Measurements from ENCODE around the gene PEX11B. TPM values are rescaled to one million over a fixed set of nuclear protein-coding genes. Genes with fewer than 3 reads are reported as not detected.

PEX11B gene
- total RNA-seq, 1 experiment from 2014 or later, result 19.7 TPM

DNA sequence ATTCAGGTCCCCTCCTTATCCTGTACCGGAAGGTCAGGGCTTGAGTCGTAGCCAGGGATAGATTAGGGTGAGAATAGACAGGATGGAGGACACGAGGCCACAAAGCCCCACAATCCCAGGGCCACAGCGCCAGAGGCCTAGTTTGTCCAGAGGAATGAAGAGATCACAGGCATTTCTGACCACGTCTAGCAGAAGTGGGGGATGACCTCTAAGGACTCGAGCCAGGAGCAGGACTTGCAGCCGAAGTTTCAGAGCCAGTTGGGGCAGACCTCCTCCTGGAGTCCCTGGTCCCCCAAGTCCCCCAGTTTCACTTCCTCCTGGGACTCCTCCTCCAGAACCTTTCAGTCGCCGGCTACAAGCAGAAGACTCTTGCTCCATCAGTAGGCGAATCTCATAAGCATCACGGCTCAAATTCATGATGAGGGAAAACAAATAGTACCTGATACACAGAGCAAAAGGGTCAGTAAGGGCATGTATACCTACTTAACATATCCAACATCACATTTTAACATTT, 6.3 kb downstream of the PEX11B start:
- intact Hi-C loops (cut with micrococcal nuclease; ENCODE audit: unreplicated experiment), result no loop called here
- POLR2A ChIA-PET (ENCODE audit: unreplicated experiment), result no interaction called here
- CTCF ChIA-PET, result interaction anchor here (0.7 kb wide), 1 partner anchor 67 kb away, joined by 9 read pairs; the partner anchor contains the start of gene NUDT17

DNA sequence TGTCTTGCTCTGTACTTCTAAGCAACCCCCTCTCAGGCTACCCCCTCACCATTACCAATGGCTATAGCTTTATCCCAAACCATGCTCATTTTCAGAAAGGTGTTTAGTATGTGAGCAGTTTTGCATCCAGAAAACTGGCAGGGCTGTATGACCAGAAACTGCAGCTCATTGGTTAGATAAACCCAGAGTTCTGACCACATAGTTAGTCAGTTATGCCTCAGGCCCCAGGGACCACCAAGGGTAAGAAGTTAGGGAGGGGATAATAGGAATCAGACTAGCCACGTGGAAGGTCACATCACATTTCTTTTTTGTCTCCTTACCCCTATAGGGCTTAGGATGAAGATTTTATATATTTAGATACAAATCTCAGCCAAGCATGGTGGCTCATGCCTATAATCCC, 9.9 kb downstream of the PEX11B start:
- no TSS peak for BruUV-seq (replicated peaks)
- CTCF ChIA-PET, result interaction anchor here (0.6 to 3.9 kb wide), 3 partner anchors 17 to 130 kb away, joined by 4 to 24 read pairs (median 12); partner anchors contain the start of gene NUDT17

More for the DNA sequence above, 6.3 kb downstream of the PEX11B start:
- Histone ChIP-seq H3K9me2 (ENCODE audit: insufficient read depth) (no peaks in the 10 kb centered on the region), H3K27me3 (ENCODE audit: insufficient read depth, low read depth) (no peaks in the 10 kb centered on the region), H3K4me1 (replicated peaks; ENCODE audit: insufficient read depth) (peaks cover 5% of the 10 kb centered on the region; the same call in 1 of the 2 replicates), H2AFZ (no peak overlapping the region), H3F3A (ENCODE audit: insufficient read depth, low read depth) (peaks cover 6% of the 10 kb centered on the region; the same call in 1 of the 2 replicates), H3K79me2 (ENCODE audit: low read depth) (no peaks in the 10 kb centered on the region), H3K4me3 (no peak overlapping the region), H3K4me2 (no peak overlapping the region), H3K36me3 (ENCODE audit: low read depth) (peaks cover 15% of the 10 kb centered on the region; the same call in 1 of the 2 replicates), H3K27ac (no peak overlapping the region), H3K9me3 (ENCODE audit: insufficient read depth, low read depth) (no peaks in the 10 kb centered on the region), H4K20me1 (ENCODE audit: insufficient read depth) (no peaks in the 10 kb centered on the region)
- TF ChIP-seq EZH2 (IDR thresholded peaks at IDR 0.05; ENCODE audit: low read depth), result no peak
- TF ChIP-seq, protein P1, sequence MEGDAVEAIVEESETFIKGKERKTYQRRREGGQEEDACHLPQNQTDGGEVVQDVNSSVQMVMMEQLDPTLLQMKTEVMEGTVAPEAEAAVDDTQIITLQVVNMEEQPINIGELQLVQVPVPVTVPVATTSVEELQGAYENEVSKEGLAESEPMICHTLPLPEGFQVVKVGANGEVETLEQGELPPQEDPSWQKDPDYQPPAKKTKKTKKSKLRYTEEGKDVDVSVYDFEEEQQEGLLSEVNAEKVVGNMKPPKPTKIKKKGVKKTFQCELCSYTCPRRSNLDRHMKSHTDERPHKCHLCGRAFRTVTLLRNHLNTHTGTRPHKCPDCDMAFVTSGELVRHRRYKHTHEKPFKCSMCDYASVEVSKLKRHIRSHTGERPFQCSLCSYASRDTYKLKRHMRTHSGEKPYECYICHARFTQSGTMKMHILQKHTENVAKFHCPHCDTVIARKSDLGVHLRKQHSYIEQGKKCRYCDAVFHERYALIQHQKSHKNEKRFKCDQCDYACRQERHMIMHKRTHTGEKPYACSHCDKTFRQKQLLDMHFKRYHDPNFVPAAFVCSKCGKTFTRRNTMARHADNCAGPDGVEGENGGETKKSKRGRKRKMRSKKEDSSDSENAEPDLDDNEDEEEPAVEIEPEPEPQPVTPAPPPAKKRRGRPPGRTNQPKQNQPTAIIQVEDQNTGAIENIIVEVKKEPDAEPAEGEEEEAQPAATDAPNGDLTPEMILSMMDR (conservative IDR thresholded peaks at IDR 0.05), result no peak
- BruUV-seq (replicated peaks), result no TSS peak
- no peak for DNase-seq

DNA sequence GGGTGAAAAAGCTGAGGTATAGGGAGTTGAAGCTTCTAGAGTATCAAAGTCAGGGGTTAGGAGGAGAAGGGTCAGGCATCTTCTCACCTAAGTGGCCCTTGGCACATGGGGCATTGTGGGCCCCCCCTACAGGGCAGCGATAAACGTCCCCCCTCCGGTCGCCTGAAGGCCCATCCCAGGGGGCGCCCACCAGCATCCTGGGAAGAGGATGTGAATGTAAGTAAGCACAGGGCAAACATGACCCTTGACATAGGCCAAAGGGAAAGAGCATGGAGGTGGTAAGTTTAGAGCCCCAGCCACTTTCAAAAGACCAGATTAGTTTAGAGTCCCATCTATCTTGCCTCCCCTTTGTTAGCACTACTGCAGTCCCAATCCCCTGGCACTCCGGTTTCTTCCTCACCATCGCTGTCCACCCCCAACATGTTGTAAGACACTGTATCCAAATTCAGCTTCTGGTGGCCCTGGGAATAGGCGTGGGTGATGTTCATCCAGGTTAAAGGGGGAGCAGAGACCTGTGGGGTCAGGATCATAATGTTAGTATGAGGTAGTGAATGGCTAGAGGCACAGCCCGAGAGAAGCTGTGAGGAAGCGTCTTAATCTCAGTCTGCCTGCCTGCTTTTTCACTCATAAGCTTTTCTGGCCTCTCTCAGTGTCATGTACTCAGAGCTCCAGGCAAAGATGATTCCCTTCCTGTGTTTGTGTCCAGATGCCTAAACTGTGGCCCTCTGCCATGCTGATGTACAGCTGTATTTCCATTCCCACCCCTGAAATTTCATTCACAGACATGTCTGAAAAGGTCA, 11.4 kb downstream of the PEX11B start:
- no peaks in the 10 kb centered on the region for H3K9me2 ChIP-seq (ENCODE audit: insufficient read depth)
- ChIA-PET POLR2A (ENCODE audit: unreplicated experiment) (no interaction called here), CTCF (interaction anchor here (0.6 kb wide), 2 partner anchors 10 to 11 kb away, joined by 5 to 8 read pairs; no protein-coding TSS in a partner anchor)
- H3K4me3 ChIP-seq, result no peak overlapping the region
- no peaks in the 10 kb centered on the region for H3K79me2 ChIP-seq (ENCODE audit: low read depth)
- no peak overlapping the region for H3K27ac ChIP-seq
- DNase-seq, result no peak
- intact Hi-C loops (cut with micrococcal nuclease; ENCODE audit: unreplicated experiment), result no loop called here
- no peak overlapping the region for H2AFZ ChIP-seq
- 0 out of 2 replicates have a peak, but pooled peaks cover 3% of the 10 kb centered on the region for H3K4me1 ChIP-seq (replicated peaks; ENCODE audit: insufficient read depth)
- no peaks in the 10 kb centered on the region for H4K20me1 ChIP-seq (ENCODE audit: insufficient read depth)
- H3K4me2 ChIP-seq, result no peak overlapping the region
- no peak for TF ChIP-seq EZH2 (IDR thresholded peaks at IDR 0.05; ENCODE audit: low read depth)
- TF ChIP-seq, protein P1 (conservative IDR thresholded peaks at IDR 0.05), result no peak
- H3K9me3 ChIP-seq (ENCODE audit: insufficient read depth, low read depth), result no peaks in the 10 kb centered on the region
- BruUV-seq (replicated peaks), result no TSS peak
- no peaks in the 10 kb centered on the region; the same call in 1 of the 2 replicates for H3F3A ChIP-seq (ENCODE audit: insufficient read depth, low read depth)
- H3K27me3 ChIP-seq (ENCODE audit: insufficient read depth, low read depth), result no peaks in the 10 kb centered on the region
- H3K36me3 ChIP-seq (ENCODE audit: low read depth), result peaks cover 7% of the 10 kb centered on the region; the same call in 1 of the 2 replicates

More for the DNA sequence above, 9.9 kb downstream of the PEX11B start:
- Histone ChIP-seq H2AFZ (no peak overlapping the region), H3F3A (ENCODE audit: insufficient read depth, low read depth) (no peaks in the 10 kb centered on the region; the same call in 1 of the 2 replicates), H3K27ac (no peak overlapping the region), H3K4me1 (replicated peaks; ENCODE audit: insufficient read depth) (0 out of 2 replicates have a peak, but pooled peaks cover 3% of the 10 kb centered on the region), H3K4me3 (no peak overlapping the region), H4K20me1 (ENCODE audit: insufficient read depth) (no peaks in the 10 kb centered on the region), H3K9me2 (ENCODE audit: insufficient read depth) (no peaks in the 10 kb centered on the region), H3K27me3 (ENCODE audit: insufficient read depth, low read depth) (no peaks in the 10 kb centered on the region), H3K9me3 (ENCODE audit: insufficient read depth, low read depth) (no peaks in the 10 kb centered on the region), H3K79me2 (ENCODE audit: low read depth) (no peaks in the 10 kb centered on the region), H3K36me3 (ENCODE audit: low read depth) (peaks cover 7% of the 10 kb centered on the region; the same call in 1 of the 2 replicates), H3K4me2 (no peak overlapping the region)
- intact Hi-C loops (cut with micrococcal nuclease; ENCODE audit: unreplicated experiment), result no loop called here
- no peak for DNase-seq
- TF ChIP-seq EZH2 (IDR thresholded peaks at IDR 0.05; ENCODE audit: low read depth), result no peak
- TF ChIP-seq, protein P1 (conservative IDR thresholded peaks at IDR 0.05), result no peak
- POLR2A ChIA-PET (ENCODE audit: unreplicated experiment), result no interaction called here

Data from PC-9 (cell line).